Esophagus squamous epithelium (tissue), 4 donors: ENCODE data around the gene CDC42EP2.

ENCODE experiments used
- CTCF ChIP-seq, 6 experiments: fragments of 450-650 bp in 4 of 6; fragments of 200-600 bp in 2 of 6; sonication (generic) in 2 of 6; IDR thresholded peaks; one replicate each; pipeline ENCODE4 v1.5.1; 2016 to 2019; ENCODE audit warnings: antibody characterized with exemption in 6 of 6, mild to moderate bottlenecking in 4 of 6, moderate library complexity in 4 of 6
- POLR2A ChIP-seq, 4 donors: fragments of 450-650 bp; IDR thresholded peaks; one replicate each; pipeline ENCODE4 v1.6.1; 2017; ENCODE audit warnings: antibody characterized with exemption in 4 of 4, mild to moderate bottlenecking in 4 of 4, moderate library complexity in 3 of 4

GRCh38 chr11:65362320-65362931 lies 47.8 kb downstream of the CDC42EP2 start:
- TF ChIP-seq CTCF (IDR thresholded peaks at IDR 0.05) (no peak), POLR2A (IDR thresholded peaks at IDR 0.05) (no peak)
